PC-3 (cell line): ENCODE results near the gene KATNAL1. TPM values are rescaled to one million over a fixed set of nuclear protein-coding genes. Genes with fewer than 3 reads are reported as not detected.

Source experiments
- ATAC-seq: fragments of 200-7000 bp; cut with Tn5 transposase; 2 replicates; pipeline ENCODE4 v1.9.1; 2020; ENCODE audit warnings: mild to moderate bottlenecking, moderate library complexity
- BruUV-seq: library from RNA; stranded (reverse); fragments of 400-500 nt; replicated peaks from 2 replicates; lab custom pipeline; 2021; lab: Mats Ljungman, UMichigan
- CTCF ChIA-PET: fragments of 300-600 bp; sonication (Branson Sonifier 250); formaldehyde crosslinking; loops from one replicate; lab custom pipeline; 2022; ENCODE audit warnings: antibody characterized with exemption; lab: Charles Lee
- POLR2A ChIA-PET: fragments of 300-600 bp; sonication (Branson Sonifier 250); formaldehyde crosslinking; loops from one replicate; lab custom pipeline; 2022; ENCODE audit warnings: antibody characterized with exemption; ENCODE audit not compliant: unreplicated experiment; lab: Charles Lee
- DNase-seq: peaks from one replicate; pipeline ENCODE4 v3.0.0-alpha.2; 2015
- H2AFZ ChIP-seq: fragments of 300-600 bp; sonication (generic); 2 replicates; pipeline ENCODE4 v1.6.0; 2016; ENCODE audit warnings: antibody characterized with exemption, low read length
- H3F3A ChIP-seq: fragments of 300-600 bp; sonication (generic); one replicate; pipeline ENCODE4 v1.6.0; 2017; ENCODE audit warnings: antibody characterized with exemption, low read length, control low read depth, mild to moderate bottlenecking; ENCODE audit not compliant: unreplicated experiment
- H3K27ac ChIP-seq: fragments of 300-600 bp; sonication (generic); 2 replicates; pipeline ENCODE4 v1.5.1; 2016; ENCODE audit warnings: mild to moderate bottlenecking, low read length
- H3K27me3 ChIP-seq: fragments of 300-600 bp; sonication (generic); 2 replicates; pipeline ENCODE4 v1.6.1; 2016; ENCODE audit warnings: low read length, mixed read lengths
- H3K36me3 ChIP-seq: fragments of 300-600 bp; sonication (generic); 2 replicates; pipeline ENCODE4 v1.6.1; 2016; ENCODE audit warnings: low read depth, mixed run types, low read length, mixed read lengths
- H3K4me1 ChIP-seq: fragments of 300-600 bp; sonication (generic); 2 replicates; pipeline ENCODE4 v1.5.1; 2016; ENCODE audit warnings: low read length; ENCODE audit not compliant: insufficient read depth
- H3K4me2 ChIP-seq: fragments of 300-600 bp; sonication (generic); 2 replicates; pipeline ENCODE4 v1.6.0; 2016; ENCODE audit warnings: low read length
- H3K4me3 ChIP-seq: fragments of 300-600 bp; sonication (generic); 2 replicates; pipeline ENCODE4 v1.5.1; 2016; ENCODE audit warnings: mild to moderate bottlenecking, low read length, mixed read lengths
- H3K79me2 ChIP-seq: fragments of 300-600 bp; sonication (generic); 2 replicates; pipeline ENCODE4 v1.6.1; 2017; ENCODE audit warnings: low read length, mixed read lengths
- H3K9ac ChIP-seq: fragments of 300-600 bp; sonication (generic); 2 replicates; pipeline ENCODE4 v1.6.0; 2016; ENCODE audit warnings: mild to moderate bottlenecking, low read length
- H3K9me2 ChIP-seq: fragments of 300-600 bp; sonication (generic); replicated peaks from 2 replicates; pipeline ENCODE4 v1.6.1; 2016; ENCODE audit warnings: mixed run types, low read length, mixed read lengths
- H3K9me3 ChIP-seq: fragments of 300-600 bp; sonication (generic); 2 replicates; pipeline ENCODE4 v1.6.1; 2016; ENCODE audit warnings: low read length, mixed read lengths
- H4K20me1 ChIP-seq: fragments of 300-600 bp; sonication (generic); 2 replicates; pipeline ENCODE4 v1.6.1; 2016; ENCODE audit warnings: low read length, mixed read lengths
- CTCF ChIP-seq: fragments of 300-600 bp; sonication (generic); conservative IDR thresholded peaks from 2 replicates; pipeline ENCODE4 v1.5.1; 2017; ENCODE audit warnings: antibody characterized with exemption, low read depth, mild to moderate bottlenecking, low read length
- EZH2 ChIP-seq: fragments of 300-600 bp; sonication (generic); IDR thresholded peaks from one replicate; pipeline ENCODE4 v1.6.1; 2017; ENCODE audit warnings: antibody characterized with exemption, mild to moderate bottlenecking, low read length; ENCODE audit not compliant: unreplicated experiment
- EZH2phosphoT487 ChIP-seq: fragments of 300-600 bp; sonication (generic); IDR thresholded peaks from 2 replicates; pipeline ENCODE4 v1.6.1; 2018; ENCODE audit warnings: mild to moderate bottlenecking, antibody characterized with exemption, low read length, borderline replicate concordance
- intact Hi-C: fragments of 100-400 bp; cut with micrococcal nuclease; formaldehyde crosslinking; loops from 2 replicates; pipeline ENCODE4 v1.9.0; 2023
- total RNA-seq: library from RNA; depleted of rRNA; stranded (reverse); fragments of >200 nt; gene quantifications from 2 replicates; pipeline ENCODE4 v1.2.3, GENCODE V29; 2014

Gene KATNAL1
- total RNA-seq, 1 experiment from 2014 or later: 4.3 TPM

DNA sequence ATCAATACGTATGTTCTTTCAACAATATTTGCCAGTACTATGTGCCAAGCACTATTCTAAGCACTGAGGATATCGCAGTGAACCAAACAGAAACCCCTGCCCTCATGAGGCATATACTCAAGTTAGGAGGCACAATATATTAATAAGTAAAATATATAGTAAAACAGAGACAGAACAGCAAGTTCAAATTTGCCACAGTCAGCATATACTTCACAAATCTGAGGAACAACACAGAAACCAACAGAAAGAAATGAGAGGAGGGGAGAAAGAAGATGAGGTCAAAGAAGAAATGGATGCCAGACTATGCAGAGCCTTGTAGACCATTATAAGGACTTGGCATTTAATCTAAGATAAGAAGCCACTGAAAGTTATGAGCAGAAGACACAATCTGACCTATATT lies 59.9 kb downstream of the KATNAL1 start:
- H3K9me2 ChIP-seq: no peaks in the 10 kb centered on the region
- POLR2A ChIA-PET: no interaction called here
- TF ChIP-seq EZH2phosphoT487 (no peak), EZH2 (no peak), CTCF (no peak)
- no peak overlapping the region for H3K4me3 ChIP-seq
- BruUV-seq: no TSS peak
- H3K79me2 ChIP-seq: no peaks in the 10 kb centered on the region
- ATAC-seq (no peak), DNase-seq (no peak)
- H4K20me1 ChIP-seq: no peaks in the 10 kb centered on the region
- H3K9ac ChIP-seq: no peak overlapping the region
- H3F3A ChIP-seq: no peaks in the 10 kb centered on the region
- no peaks in the 10 kb centered on the region for H3K9me3 ChIP-seq
- H3K27ac ChIP-seq: no peak overlapping the region
- H3K36me3 ChIP-seq: no peaks in the 10 kb centered on the region
- no peaks in the 10 kb centered on the region for H3K4me1 ChIP-seq
- H3K4me2 ChIP-seq: no peak overlapping the region
- CTCF ChIA-PET: no interaction called here
- intact Hi-C loops: no loop called here
- no peaks in the 10 kb centered on the region for H3K27me3 ChIP-seq
- no peak overlapping the region for H2AFZ ChIP-seq

DNA sequence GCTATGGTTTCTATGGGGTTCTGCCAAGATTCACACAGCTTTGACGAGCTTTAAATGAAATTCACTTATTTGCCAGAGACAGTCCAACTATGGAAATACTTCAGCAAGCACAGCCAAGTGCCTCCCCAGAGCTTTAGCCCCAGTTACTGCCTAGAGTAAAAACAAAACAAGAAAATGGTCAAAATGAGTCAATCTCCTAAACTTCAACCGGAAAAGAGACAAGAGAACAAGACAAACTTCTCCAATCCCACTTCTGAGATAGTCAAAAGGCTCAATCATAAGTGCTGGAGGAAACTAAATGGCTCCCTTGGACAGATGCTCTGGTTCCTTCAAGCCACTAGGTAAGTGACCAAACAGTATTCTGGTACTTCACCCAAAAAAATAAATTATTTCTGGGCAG lies 65.8 kb downstream of the KATNAL1 start:
- Histone ChIP-seq H3K27me3 (no peaks in the 10 kb centered on the region), H3K4me1 (no peaks in the 10 kb centered on the region), H3K9me2 (no peaks in the 10 kb centered on the region), H4K20me1 (no peaks in the 10 kb centered on the region), H3K4me3 (no peak overlapping the region), H3K79me2 (no peaks in the 10 kb centered on the region), H3K9ac (no peak overlapping the region), H3K36me3 (no peaks in the 10 kb centered on the region), H3K9me3 (no peaks in the 10 kb centered on the region), H3F3A (no peaks in the 10 kb centered on the region), H3K27ac (no peak overlapping the region), H3K4me2 (no peak overlapping the region), H2AFZ (no peak overlapping the region)
- intact Hi-C loops: no loop called here
- BruUV-seq: no TSS peak
- TF ChIP-seq EZH2: no peak
- no peak for TF ChIP-seq EZH2phosphoT487
- TF ChIP-seq CTCF: no peak
- DNase-seq: no peak
- ChIA-PET CTCF (no interaction called here), POLR2A (no interaction called here)
- no peak for ATAC-seq

DNA sequence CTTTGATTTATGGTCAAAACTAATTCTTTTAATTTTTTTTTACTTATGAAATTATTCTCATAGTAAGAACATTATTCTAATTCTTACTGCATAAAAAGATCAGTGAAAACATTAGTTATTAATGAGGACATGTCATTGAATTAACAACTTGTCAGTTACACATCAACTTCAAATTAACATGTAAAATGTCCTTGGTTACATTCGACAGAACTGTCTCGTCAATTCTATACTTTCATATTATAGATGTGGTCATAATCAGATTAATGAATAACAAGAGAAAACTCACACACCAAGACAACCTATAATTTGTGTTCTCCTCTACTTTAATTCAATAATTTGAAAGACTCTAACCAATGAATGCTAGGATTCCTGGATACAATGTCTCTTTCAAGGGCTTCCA lies 66.7 kb downstream of the KATNAL1 start:
- Histone ChIP-seq H3K27ac (no peak overlapping the region), H3K79me2 (no peaks in the 10 kb centered on the region), H3K9ac (no peak overlapping the region), H4K20me1 (no peaks in the 10 kb centered on the region), H3K9me3 (no peaks in the 10 kb centered on the region), H3K9me2 (no peaks in the 10 kb centered on the region), H2AFZ (no peak overlapping the region), H3K4me1 (no peaks in the 10 kb centered on the region), H3K4me3 (no peak overlapping the region), H3K36me3 (no peaks in the 10 kb centered on the region), H3K4me2 (no peak overlapping the region), H3K27me3 (no peaks in the 10 kb centered on the region), H3F3A (no peaks in the 10 kb centered on the region)
- CTCF ChIA-PET: interaction anchor here (0.6 kb wide), 1 partner anchor 108 kb away, joined by 3 read pairs; no protein-coding TSS in a partner anchor
- POLR2A ChIA-PET: no interaction called here
- TF ChIP-seq EZH2phosphoT487: no peak
- TF ChIP-seq EZH2: no peak
- no peak for TF ChIP-seq CTCF
- no TSS peak for BruUV-seq
- DNase-seq (no peak), ATAC-seq (no peak)
- intact Hi-C loops: no loop called here
